ENCODE results near the gene ZNF41. TPM values are rescaled to one million over a fixed set of nuclear protein-coding genes. Genes with fewer than 3 reads are reported as not detected.

Gene ZNF41
- total RNA-seq = 17.4 TPM

GRCh38 chrX:47482512-47483305 is at the start of gene ZNF41:
TSS of gene ZNF41 (minus strand) at chrX:47483222. CDS start at chrX:47467481, 15,741 bp downstream.

Other genes starting within 250 kb of the ZNF41 start
- 2.6 TPM for gene ZNF157, start 112.6 kb downstream of the ZNF41 start, total RNA-seq
- 23.0 TPM for gene ARAF, start 78.0 kb upstream of the ZNF41 start, total RNA-seq
- gene TIMP1, start 99.2 kb upstream of the ZNF41 start, total RNA-seq = 60.9 TPM
- gene SYN1, start 136.6 kb upstream of the ZNF41 start, total RNA-seq = 5.7 TPM
- 5.2 TPM for gene CFP, start 146.7 kb upstream of the ZNF41 start, total RNA-seq
- 16.4 TPM for gene ELK1, start 167.3 kb upstream of the ZNF41 start, total RNA-seq
- 41.6 TPM for gene UXT, start 176.0 kb upstream of the ZNF41 start, total RNA-seq